ENCODE data around the gene SCUBE2. TPM values are rescaled to one million over a fixed set of nuclear protein-coding genes. Genes with fewer than 3 reads are reported as not detected.

SCUBE2 gene
- total and polyA plus RNA-seq, 5 donors from 2014 or later = not detected

GRCh38 chr11:9060700-9061111 is 30.7 kb downstream of the SCUBE2 start:
- Mint-ChIP-seq H3K4me3 (no peak overlapping the region), H3K27ac (peak overlapping the region in 1 of 3 donors; percentile 26), H3K27me3 (peaks cover 18% of the 10 kb centered on the region), H3K4me1 (peaks cover 0 to 3% (median 1%) of the 10 kb centered on the region in 4 donors), H3K9me3 (peaks cover 0 to 3% (median 0%) of the 10 kb centered on the region in 7 donors), H3K36me3 (no peaks in the 10 kb centered on the region)
- DNase-seq (peak in 1 of 3 donors; percentile 68), ATAC-seq (ENCODE audit: low read depth in 2 of 2) (peak; percentile 14 to 47)
- H3K36me3 ChIP-seq (ENCODE audit: control insufficient read depth, insufficient read depth, low read length) = no peaks in the 10 kb centered on the region
- no peaks in the 10 kb centered on the region for H3K9me3 ChIP-seq (ENCODE audit: control insufficient read depth in 2 of 2, low read length in 2 of 2)
- H3K27me3 ChIP-seq (ENCODE audit: control insufficient read depth, insufficient read depth, low read length) = peaks cover 11% of the 10 kb centered on the region
- H3K27ac ChIP-seq (ENCODE audit: insufficient read depth, low read length, poor library complexity, severe bottlenecking) = no peak overlapping the region
- H3K4me1 ChIP-seq (ENCODE audit: control insufficient read depth, insufficient read depth, low read length, poor library complexity, severe bottlenecking) = no peaks in the 10 kb centered on the region
- H3K4me3 ChIP-seq (ENCODE audit: low read depth, low read length) = no peak overlapping the region

- no peak for DNase-seq
- no peak overlapping the region for H3K4me3 Mint-ChIP-seq
- H3K36me3 Mint-ChIP-seq = no peaks in the 10 kb centered on the region
- H3K27me3 Mint-ChIP-seq = peaks cover 19% of the 10 kb centered on the region
- no peak overlapping the region for H3K27ac Mint-ChIP-seq
- H3K27me3 ChIP-seq (ENCODE audit: control insufficient read depth, insufficient read depth, low read length) = peaks cover 11% of the 10 kb centered on the region
- no peak overlapping the region for H3K27ac ChIP-seq (ENCODE audit: insufficient read depth, low read length, poor library complexity, severe bottlenecking)
- no peak overlapping the region for H3K4me3 ChIP-seq (ENCODE audit: low read depth, low read length)
- no peaks in the 10 kb centered on the region for H3K9me3 ChIP-seq (ENCODE audit: control insufficient read depth in 2 of 2, low read length in 2 of 2)
- no peaks in the 10 kb centered on the region for H3K36me3 ChIP-seq (ENCODE audit: control insufficient read depth, insufficient read depth, low read length)
- H3K4me1 Mint-ChIP-seq = peaks cover 0 to 3% (median 1%) of the 10 kb centered on the region in 4 donors
- H3K9me3 Mint-ChIP-seq = peaks cover 0 to 3% (median 0%) of the 10 kb centered on the region in 7 donors
- no peaks in the 10 kb centered on the region for H3K4me1 ChIP-seq (ENCODE audit: control insufficient read depth, insufficient read depth, low read length, poor library complexity, severe bottlenecking)
- ATAC-seq (ENCODE audit: low read depth in 2 of 2) = no peak
Observed at GRCh38 chr11:9059406-9059805, 32.0 kb downstream of the SCUBE2 start.

GRCh38 chr11:9057888-9058287 is 33.5 kb downstream of the SCUBE2 start:
- Mint-ChIP-seq H3K4me3 (no peak overlapping the region), H3K9me3 (peaks cover 0 to 2% (median 0%) of the 10 kb centered on the region in 7 donors), H3K27ac (no peak overlapping the region), H3K36me3 (no peaks in the 10 kb centered on the region), H3K4me1 (peaks cover 0 to 3% (median 1%) of the 10 kb centered on the region in 4 donors), H3K27me3 (peaks cover 16% of the 10 kb centered on the region)
- Histone ChIP-seq H3K36me3 (ENCODE audit: control insufficient read depth, insufficient read depth, low read length) (no peaks in the 10 kb centered on the region), H3K27me3 (ENCODE audit: control insufficient read depth, insufficient read depth, low read length) (peaks cover 11% of the 10 kb centered on the region), H3K9me3 (ENCODE audit: control insufficient read depth in 2 of 2, low read length in 2 of 2) (no peaks in the 10 kb centered on the region), H3K27ac (ENCODE audit: insufficient read depth, low read length, poor library complexity, severe bottlenecking) (no peak overlapping the region), H3K4me1 (ENCODE audit: control insufficient read depth, insufficient read depth, low read length, poor library complexity, severe bottlenecking) (no peaks in the 10 kb centered on the region), H3K4me3 (ENCODE audit: low read depth, low read length) (no peak overlapping the region)
- no peak for DNase-seq
- ATAC-seq (ENCODE audit: low read depth in 2 of 2) = no peak

- H3K27me3 ChIP-seq (ENCODE audit: control insufficient read depth, insufficient read depth, low read length) = peaks cover 7% of the 10 kb centered on the region
- no peaks in the 10 kb centered on the region for H3K9me3 ChIP-seq (ENCODE audit: control insufficient read depth in 2 of 2, low read length in 2 of 2)
- no peak overlapping the region for H3K4me3 ChIP-seq (ENCODE audit: low read depth, low read length)
- Mint-ChIP-seq H3K4me1 (peaks cover 0 to 3% (median 1%) of the 10 kb centered on the region in 4 donors), H3K9me3 (peaks cover 0 to 2% (median 0%) of the 10 kb centered on the region in 7 donors), H3K36me3 (no peaks in the 10 kb centered on the region), H3K4me3 (no peak overlapping the region), H3K27ac (no peak overlapping the region), H3K27me3 (peaks cover 10% of the 10 kb centered on the region)
- DNase-seq (no peak), ATAC-seq (ENCODE audit: low read depth in 2 of 2) (no peak)
- H3K4me1 ChIP-seq (ENCODE audit: control insufficient read depth, insufficient read depth, low read length, poor library complexity, severe bottlenecking) = no peaks in the 10 kb centered on the region
- no peaks in the 10 kb centered on the region for H3K36me3 ChIP-seq (ENCODE audit: control insufficient read depth, insufficient read depth, low read length)
- H3K27ac ChIP-seq (ENCODE audit: insufficient read depth, low read length, poor library complexity, severe bottlenecking) = no peak overlapping the region
Observed at GRCh38 chr11:9057007-9057406, 34.4 kb downstream of the SCUBE2 start.

GRCh38 chr11:9056467-9056866 is 34.9 kb downstream of the SCUBE2 start:
- H3K36me3 ChIP-seq (ENCODE audit: control insufficient read depth, insufficient read depth, low read length) = no peaks in the 10 kb centered on the region
- H3K4me3 Mint-ChIP-seq = no peak overlapping the region
- H3K27me3 Mint-ChIP-seq = peaks cover 13% of the 10 kb centered on the region
- peaks cover 0 to 2% (median 0%) of the 10 kb centered on the region in 7 donors for H3K9me3 Mint-ChIP-seq
- no peaks in the 10 kb centered on the region for H3K4me1 ChIP-seq (ENCODE audit: control insufficient read depth, insufficient read depth, low read length, poor library complexity, severe bottlenecking)
- no peaks in the 10 kb centered on the region for H3K9me3 ChIP-seq (ENCODE audit: control insufficient read depth in 2 of 2, low read length in 2 of 2)
- peaks cover 3% of the 10 kb centered on the region for H3K27me3 ChIP-seq (ENCODE audit: control insufficient read depth, insufficient read depth, low read length)
- H3K4me1 Mint-ChIP-seq = peaks cover 0 to 3% (median 1%) of the 10 kb centered on the region in 4 donors
- H3K27ac Mint-ChIP-seq = no peak overlapping the region
- H3K4me3 ChIP-seq (ENCODE audit: low read depth, low read length) = no peak overlapping the region
- no peaks in the 10 kb centered on the region for H3K36me3 Mint-ChIP-seq
- ATAC-seq (ENCODE audit: low read depth in 2 of 2) (no peak), DNase-seq (no peak)
- H3K27ac ChIP-seq (ENCODE audit: insufficient read depth, low read length, poor library complexity, severe bottlenecking) = no peak overlapping the region

- Histone ChIP-seq H3K27me3 (ENCODE audit: control insufficient read depth, insufficient read depth, low read length) (no peaks in the 10 kb centered on the region), H3K4me1 (ENCODE audit: control insufficient read depth, insufficient read depth, low read length, poor library complexity, severe bottlenecking) (no peaks in the 10 kb centered on the region), H3K36me3 (ENCODE audit: control insufficient read depth, insufficient read depth, low read length) (no peaks in the 10 kb centered on the region), H3K4me3 (ENCODE audit: low read depth, low read length) (no peak overlapping the region), H3K9me3 (ENCODE audit: control insufficient read depth in 2 of 2, low read length in 2 of 2) (no peaks in the 10 kb centered on the region), H3K27ac (ENCODE audit: insufficient read depth, low read length, poor library complexity, severe bottlenecking) (no peak overlapping the region)
- Mint-ChIP-seq H3K4me1 (no peaks in the 10 kb centered on the region), H3K36me3 (no peaks in the 10 kb centered on the region), H3K27ac (no peak overlapping the region), H3K9me3 (peaks cover 0 to 2% (median 0%) of the 10 kb centered on the region in 7 donors), H3K4me3 (no peak overlapping the region), H3K27me3 (peaks cover 18% of the 10 kb centered on the region)
- DNase-seq (no peak), ATAC-seq (ENCODE audit: low read depth in 2 of 2) (no peak)
Observed at GRCh38 chr11:9053316-9054035, 37.9 kb downstream of the SCUBE2 start.

- no peaks in the 10 kb centered on the region for H3K4me1 Mint-ChIP-seq
- no peak overlapping the region for H3K27ac Mint-ChIP-seq
- Histone ChIP-seq H3K27ac (ENCODE audit: insufficient read depth, low read length, poor library complexity, severe bottlenecking) (no peak overlapping the region), H3K4me3 (ENCODE audit: low read depth, low read length) (no peak overlapping the region), H3K4me1 (ENCODE audit: control insufficient read depth, insufficient read depth, low read length, poor library complexity, severe bottlenecking) (no peaks in the 10 kb centered on the region), H3K36me3 (ENCODE audit: control insufficient read depth, insufficient read depth, low read length) (no peaks in the 10 kb centered on the region), H3K9me3 (ENCODE audit: control insufficient read depth in 2 of 2, low read length in 2 of 2) (no peaks in the 10 kb centered on the region), H3K27me3 (ENCODE audit: control insufficient read depth, insufficient read depth, low read length) (no peaks in the 10 kb centered on the region)
- H3K36me3 Mint-ChIP-seq = no peaks in the 10 kb centered on the region
- no peak for ATAC-seq (ENCODE audit: low read depth in 2 of 2)
- peaks cover 0 to 2% (median 0%) of the 10 kb centered on the region in 7 donors for H3K9me3 Mint-ChIP-seq
- no peak overlapping the region for H3K4me3 Mint-ChIP-seq
- DNase-seq = no peak
- H3K27me3 Mint-ChIP-seq = peaks cover 18% of the 10 kb centered on the region
Observed at GRCh38 chr11:9052316-9052715, 39.1 kb downstream of the SCUBE2 start.

GRCh38 chr11:9049959-9050358 is 41.4 kb downstream of the SCUBE2 start:
- Mint-ChIP-seq H3K27ac (no peak overlapping the region), H3K27me3 (peaks cover 21% of the 10 kb centered on the region), H3K36me3 (no peaks in the 10 kb centered on the region), H3K4me1 (no peaks in the 10 kb centered on the region), H3K9me3 (no peaks in the 10 kb centered on the region), H3K4me3 (no peak overlapping the region)
- ATAC-seq (ENCODE audit: low read depth in 2 of 2) (no peak), DNase-seq (no peak)
- no peak overlapping the region for H3K4me3 ChIP-seq (ENCODE audit: low read depth, low read length)
- no peaks in the 10 kb centered on the region for H3K9me3 ChIP-seq (ENCODE audit: control insufficient read depth in 2 of 2, low read length in 2 of 2)
- H3K27ac ChIP-seq (ENCODE audit: insufficient read depth, low read length, poor library complexity, severe bottlenecking) = no peak overlapping the region
- no peaks in the 10 kb centered on the region for H3K4me1 ChIP-seq (ENCODE audit: control insufficient read depth, insufficient read depth, low read length, poor library complexity, severe bottlenecking)
- H3K36me3 ChIP-seq (ENCODE audit: control insufficient read depth, insufficient read depth, low read length) = no peaks in the 10 kb centered on the region
- no peaks in the 10 kb centered on the region for H3K27me3 ChIP-seq (ENCODE audit: control insufficient read depth, insufficient read depth, low read length)

All from CD4-positive, CD25-positive, alpha-beta regulatory T cell (primary cell).